DLD1 (cell line): Measurements from ENCODE around the gene HBS1L.
"Not testable (repeated sequence)": the region's sequence is repeated elsewhere in the genome, so short reads cannot be mapped to it uniquely, and the experiment has no call there.

Experiments used
- in situ Hi-C: cut with HindIII; loops from 2 replicates; pipeline ENCODE4 v1.10.0; 2017; ENCODE audit warnings: low sequenced_read_pairs

Gene HBS1L

DNA sequence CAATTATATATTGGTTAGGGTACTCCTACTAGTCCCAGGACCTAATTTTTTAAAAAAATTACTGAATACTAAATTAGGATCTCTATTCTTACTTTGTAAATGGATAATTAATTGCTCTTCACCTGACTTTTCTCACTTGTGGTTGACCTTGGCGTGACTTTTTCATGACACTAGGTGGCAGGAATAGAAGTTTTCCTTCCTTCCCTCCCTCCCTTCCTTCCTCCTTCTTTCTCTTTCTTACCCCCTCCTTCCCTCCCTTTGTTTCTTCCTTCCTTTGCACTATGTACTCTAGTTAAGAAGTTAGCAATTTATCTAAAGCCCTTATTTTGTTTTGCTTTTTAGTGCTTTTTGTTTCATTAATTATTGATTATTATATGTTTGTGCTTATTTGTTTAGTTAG lies 20.4 kb upstream of the HBS1L start:
- in situ Hi-C loops = no loop called here

DNA sequence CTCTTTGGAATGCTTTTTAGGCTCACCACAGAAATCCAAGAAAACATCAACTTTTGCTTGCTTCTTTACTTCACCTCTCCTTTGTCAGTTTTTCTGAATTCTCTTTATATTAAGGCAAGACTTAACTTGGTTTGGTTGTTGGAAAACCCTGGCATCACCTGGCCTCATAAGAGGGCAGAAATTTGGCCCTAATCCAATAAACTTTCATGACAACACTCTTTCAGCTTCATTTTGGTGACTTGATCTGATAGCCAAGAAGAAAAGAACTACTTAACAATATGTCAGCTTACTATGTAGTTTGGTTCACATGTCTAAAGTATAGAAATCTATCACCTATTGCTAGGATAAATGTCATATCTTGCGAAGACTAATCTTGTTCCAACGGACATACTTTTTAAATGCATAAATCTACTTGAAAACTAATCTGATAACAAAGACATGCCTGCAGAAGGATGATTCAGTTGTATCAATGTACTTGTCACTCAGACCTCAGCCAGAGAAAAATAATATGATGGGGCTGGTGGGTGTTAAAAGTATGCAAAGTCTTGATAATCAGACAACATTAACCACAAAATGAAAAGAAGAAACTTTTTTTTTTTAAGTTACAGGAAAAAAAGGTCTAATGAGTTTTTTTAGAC lies 19.3 kb upstream of the HBS1L start:
- in situ Hi-C loops = no loop called here

DNA sequence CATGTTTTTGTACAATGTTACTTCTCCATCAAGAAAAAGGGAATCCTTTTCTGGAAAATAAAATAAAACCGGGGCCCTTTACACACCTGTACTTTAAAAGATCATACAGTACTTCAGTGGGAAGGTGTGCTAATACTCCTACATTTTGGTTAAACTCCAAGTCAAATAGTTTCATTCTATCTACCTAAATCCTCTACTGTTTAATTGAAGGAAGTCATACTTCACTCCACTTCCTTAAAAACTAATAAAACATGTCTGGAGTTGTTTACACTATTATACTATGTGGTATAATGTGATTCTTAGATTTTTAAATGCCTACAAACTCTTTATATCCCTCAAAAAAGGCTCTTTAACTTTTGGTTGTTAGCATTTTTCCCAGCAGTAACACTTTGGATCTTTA lies 18.6 kb upstream of the HBS1L start:
- in situ Hi-C loops = no loop called here

DNA sequence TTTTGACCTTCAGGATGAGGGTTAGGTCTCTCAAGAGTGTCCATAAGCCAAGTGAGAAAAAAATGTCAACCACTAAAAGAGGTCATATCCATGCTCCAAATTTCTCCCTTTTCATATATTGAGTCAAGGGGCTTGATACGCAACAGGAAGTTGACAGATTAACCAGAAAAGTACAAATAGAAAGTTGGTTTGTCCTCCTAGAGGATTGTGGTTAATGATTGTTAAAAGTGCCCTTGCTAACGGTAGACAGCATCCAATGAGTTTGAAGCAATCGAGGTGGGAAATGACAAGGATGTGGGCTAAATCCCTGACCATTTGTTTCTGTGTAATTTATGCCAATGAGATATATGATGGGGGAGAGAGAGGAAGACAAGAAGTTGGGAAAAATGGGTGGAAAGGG lies 18.1 kb upstream of the HBS1L start:
- in situ Hi-C loops = no loop called here

DNA sequence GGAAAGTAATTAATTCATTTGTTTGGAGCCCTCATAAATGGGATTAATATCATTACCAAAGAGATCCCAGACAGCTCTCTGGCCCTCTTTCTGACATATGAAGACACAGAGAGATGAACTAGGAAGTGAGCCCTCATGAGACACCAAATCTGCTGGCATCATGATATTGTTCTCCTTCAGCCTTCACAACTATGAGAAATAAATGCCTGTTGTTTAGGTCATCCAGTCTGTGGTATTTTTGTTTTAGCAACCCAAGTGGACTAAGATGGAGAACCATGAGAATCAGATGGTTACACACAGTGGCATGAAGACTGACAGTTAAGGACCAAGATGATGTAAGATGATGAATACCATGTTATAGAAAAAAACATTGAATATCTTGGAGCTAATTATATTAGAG lies 16.9 kb upstream of the HBS1L start:
- in situ Hi-C loops = no loop called here

DNA sequence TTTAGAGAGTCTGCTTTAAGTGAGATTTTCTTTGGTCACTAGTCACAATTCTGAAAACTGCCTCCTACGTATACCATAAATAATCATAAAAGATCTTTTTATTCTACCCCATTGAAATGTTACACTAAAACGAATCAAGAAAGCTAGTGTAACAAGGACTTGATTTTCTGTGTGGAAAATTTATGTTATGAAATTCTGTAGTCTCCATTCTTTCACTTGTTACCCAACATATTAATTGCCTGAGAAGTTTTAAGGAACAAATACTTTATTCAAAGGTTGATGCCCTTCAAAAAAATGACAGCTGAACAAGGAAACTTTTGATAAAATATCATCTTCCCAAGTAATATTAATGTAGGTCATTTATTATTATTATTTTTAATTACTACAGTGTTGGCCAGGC lies 13.3 kb upstream of the HBS1L start:
- in situ Hi-C loops = no loop called here

DNA sequence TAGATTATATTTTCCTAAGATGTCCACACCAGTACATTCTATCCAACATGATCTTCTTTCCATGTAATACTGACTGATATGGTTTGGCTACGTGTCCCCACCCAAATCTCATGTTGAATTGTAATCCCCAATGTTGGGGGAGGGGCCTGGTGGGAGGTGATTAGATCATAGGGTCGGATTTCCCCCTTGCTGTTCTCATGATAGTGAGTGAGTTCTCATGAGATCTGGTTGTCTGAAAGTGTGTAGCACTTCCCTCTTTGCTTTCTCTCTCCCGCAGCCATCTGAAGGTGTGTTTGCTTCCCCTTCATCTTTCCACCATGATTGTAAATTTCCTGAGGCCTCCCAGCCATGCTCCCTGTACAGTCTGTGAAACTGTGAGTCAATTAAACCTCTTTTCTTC lies 12.2 kb upstream of the HBS1L start:
- in situ Hi-C loops = no loop called here

DNA sequence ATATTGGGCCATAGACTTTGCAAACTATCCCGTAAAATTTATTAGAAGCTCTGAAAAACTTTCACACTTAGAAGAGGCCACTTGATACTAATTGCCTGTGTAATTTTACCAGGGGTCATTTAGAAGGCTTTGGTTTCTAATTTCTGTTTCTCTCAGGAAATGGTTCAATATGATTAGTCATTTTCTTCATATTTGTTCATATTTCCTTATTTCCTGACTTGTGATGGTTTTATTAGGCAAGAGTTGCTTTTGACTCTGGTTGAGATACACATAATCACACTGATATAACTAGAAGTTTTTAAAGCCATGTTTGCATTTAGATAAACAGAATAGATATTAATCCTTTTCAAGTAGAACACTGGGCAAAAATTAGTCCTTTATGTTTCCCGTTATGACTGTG lies 11.8 kb upstream of the HBS1L start:
- in situ Hi-C loops = no loop called here

DNA sequence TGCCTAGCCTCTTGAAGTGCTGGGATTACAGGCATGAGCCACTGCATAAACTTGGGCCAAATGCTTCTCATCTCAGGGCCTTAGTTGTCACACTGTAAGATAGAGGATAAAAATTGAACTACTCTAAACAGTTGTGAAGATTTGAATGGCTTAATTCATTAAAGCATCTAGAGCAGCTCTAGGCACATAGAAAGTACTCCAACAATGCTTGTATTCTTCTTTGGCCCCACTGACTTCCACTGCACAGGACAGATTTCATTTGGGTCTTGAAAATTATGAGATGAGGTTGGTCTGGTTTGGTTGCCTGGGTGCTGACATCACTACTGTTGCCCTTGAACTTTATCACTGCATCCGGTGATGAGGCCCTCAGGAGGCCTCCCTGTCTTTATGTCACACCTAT lies 10.0 kb upstream of the HBS1L start:
- in situ Hi-C loops = no loop called here

DNA sequence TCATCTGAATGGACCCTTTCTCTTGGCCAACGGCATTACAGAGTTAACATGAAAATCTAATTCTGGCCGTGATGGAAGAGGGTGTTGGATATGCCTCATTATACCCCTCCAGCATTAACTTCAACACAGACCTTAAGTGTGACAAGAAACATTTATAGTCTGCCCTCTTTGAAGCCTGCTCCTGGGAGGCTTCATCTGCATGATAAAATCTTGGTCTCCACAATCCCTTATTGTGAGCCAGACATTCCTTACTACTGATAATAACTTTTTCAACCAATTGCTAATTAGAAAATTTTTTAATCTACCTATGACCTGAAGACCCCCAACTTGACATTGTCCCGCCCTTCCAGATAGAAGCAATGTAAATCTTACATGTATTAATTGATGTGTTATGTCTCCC lies 9.3 kb upstream of the HBS1L start:
- in situ Hi-C loops = no loop called here

DNA sequence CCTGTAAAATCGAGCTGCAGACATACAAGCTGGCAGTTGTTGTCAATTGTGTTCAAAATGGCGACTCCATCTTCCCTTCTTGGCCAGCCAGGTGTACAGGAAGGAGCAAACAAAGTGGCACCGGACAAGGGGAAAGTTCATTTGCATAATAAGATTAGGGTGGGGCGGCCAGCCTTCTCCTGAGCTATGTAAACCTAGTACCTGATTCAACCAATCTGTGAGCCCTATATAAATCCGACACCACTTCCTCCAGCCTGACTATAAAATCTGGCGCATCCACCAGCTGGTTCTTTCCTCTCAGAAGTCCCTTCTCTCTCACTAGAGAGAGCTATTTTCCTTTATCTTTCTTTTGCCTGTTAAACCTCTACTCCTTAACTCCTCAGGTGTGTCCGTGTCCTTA lies 8.1 kb upstream of the HBS1L start:
- in situ Hi-C loops = no loop called here

DNA sequence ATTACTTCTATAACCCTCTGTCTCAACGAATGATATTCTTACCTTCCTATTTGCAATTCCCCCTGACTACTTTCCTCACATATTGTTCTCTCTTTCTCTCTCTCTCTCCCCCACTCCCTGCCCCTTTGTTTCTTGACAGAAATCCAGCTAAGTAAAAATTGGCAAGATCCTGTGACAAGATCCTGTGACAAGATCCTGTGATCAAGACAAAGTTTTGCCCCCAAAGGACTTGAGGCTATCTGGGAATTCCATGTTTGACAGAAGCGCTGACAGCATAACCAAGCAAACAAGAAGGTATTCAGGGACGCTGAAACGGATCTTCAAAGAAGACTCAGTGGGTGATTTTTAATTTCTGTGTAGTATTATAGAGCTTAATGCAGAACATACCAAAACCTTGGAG lies 5.5 kb upstream of the HBS1L start:
- in situ Hi-C loops = no loop called here

DNA sequence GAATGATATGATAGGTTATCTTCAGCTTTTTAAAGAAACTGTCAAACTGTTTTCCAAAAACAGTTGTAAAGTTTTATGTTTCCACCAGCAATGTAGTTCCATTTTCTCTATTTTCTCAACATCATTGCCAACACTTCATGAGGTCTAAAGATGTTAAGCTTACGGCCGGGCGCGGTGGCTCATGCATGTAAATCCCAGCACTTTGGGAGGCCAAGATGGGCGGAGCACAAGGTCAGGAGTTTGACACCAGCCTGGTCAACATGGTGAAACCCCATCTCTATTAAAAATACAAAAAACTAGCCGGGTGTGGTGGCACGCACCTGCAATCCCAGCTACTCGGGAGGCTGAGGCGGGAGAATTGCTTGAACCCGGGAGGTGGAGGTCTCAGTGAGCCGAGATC lies 3.7 kb upstream of the HBS1L start:
- in situ Hi-C loops = not testable (repeated sequence)

DNA sequence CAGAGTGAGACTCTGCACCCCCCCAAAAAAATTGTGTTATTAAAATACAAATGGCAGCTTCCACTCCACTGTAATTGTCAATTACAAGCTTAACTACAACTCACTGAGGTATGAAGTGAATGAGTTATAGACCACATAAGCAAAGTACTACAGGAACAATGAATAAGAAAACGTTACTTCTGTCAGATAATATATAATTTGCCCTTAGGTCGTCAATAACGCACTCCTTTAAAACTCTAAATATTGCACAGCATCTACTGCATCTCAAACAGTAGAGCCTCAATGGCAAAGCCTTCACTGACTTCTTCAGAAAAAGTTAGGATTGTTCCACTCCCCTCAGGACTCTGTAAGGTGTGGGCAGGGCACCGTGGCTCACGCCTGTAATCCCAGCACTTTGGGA lies 2.0 kb upstream of the HBS1L start:
- in situ Hi-C loops = no loop called here

DNA sequence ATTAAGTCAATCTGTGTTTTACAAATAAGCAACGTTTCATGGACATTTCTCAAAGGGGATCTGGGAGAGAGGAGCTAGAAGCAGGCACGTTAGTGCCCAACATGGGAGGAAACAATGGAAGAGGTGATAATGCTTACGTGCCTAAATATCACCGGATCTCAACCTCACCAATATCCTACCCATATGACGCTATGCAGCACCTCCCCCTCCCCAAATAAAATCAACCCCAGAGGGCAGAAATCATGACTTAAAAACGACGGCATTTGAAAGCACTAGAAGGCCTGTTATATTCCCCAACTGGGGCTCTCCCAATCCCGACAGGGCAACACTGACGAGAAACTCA lies 425 bp downstream of the HBS1L start:
- in situ Hi-C loops = no loop called here

DNA sequence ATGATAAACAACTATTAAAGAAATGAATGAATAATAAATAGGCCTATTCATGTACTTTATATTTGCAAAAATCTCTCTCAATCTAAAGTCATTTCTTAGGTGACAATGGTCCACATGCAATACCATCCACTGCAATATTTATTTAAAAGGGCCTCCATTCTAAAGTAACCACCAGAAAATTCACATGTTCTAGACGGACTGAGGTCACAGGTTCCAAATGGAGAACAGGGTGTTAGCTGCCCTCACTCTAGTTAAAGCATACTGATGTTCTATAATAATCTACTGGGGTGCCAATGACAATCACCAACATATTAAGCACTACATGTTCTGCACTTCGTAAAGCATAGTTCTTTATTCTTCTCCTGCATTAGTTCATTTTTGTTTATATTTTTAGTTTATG lies 1.2 kb downstream of the HBS1L start:
- in situ Hi-C loops = no loop called here

DNA sequence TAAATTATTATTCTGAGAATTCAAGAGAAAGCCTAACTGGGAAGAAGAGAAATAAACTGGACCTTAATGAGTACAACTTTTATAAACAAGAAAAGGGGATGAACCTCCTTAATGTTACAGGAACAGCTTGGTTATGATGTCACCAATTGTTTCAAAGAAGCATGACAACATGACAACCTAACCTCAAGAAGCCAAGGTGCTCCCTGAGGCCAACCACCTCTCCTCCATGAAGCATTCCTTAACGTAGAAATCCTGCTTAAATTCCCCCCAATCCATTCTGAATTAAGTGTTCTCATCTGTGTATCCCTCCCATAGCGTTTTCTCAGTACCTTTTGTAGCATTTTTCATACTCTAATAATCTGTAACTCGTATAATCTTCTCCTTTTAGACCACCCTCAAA lies 1.7 kb downstream of the HBS1L start:
- in situ Hi-C loops = no loop called here

DNA sequence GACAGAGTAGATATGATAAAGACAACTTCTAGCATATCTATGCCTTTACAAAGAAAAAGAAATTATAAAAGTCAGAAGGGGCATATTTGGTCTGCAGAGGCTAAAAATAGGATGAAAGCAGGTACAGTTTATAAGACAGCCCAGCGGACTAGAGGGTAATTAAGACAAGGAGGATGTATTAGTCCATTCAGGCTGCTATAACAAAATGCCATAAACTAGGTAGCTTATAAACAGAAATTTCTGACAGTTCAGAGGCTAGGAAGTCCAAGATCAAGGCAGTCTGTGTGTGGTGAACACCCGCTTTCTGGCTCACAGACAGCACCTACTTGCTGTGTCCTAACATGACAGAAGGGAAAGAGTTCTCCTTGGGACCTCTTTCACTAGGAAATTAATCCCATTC lies 5.7 kb downstream of the HBS1L start:
- in situ Hi-C loops = no loop called here

DNA sequence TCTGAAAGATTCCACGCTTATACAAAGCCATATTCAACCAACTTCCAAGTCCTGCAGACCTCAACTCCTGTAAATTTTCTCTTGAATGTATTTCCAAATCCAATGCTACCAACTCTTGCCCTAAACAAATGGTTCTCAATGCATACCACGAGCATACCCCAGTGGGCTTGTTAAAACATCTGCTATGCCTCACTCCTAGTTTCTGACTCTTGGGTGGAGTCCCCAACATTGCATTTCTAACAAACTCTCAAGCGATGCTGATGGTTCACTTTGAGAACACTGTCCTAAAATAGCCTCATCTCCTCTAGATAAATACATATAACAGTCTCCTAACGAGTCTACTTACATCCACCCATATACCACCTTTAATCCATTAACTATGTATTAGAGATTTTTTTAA lies 7.3 kb downstream of the HBS1L start:
- in situ Hi-C loops = no loop called here

DNA sequence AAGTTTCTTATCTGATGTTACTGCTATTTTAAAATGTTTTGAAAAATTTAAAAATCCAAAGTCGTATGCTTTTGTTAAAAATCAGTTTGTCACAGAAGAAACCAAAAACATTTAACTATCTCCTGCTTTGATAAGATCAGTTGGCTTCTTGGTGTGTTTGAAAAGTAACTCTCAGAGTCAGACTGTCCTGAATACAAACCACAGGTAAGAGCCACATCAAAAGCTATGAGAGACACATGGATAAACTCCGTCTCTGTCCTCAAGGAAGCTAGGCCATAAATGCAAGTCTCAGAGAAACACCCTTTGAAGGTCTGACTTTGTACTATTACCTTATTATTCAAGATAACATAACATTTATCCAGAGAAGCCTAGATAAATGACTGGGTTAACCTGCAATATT lies 7.7 kb downstream of the HBS1L start:
- in situ Hi-C loops = no loop called here

DNA sequence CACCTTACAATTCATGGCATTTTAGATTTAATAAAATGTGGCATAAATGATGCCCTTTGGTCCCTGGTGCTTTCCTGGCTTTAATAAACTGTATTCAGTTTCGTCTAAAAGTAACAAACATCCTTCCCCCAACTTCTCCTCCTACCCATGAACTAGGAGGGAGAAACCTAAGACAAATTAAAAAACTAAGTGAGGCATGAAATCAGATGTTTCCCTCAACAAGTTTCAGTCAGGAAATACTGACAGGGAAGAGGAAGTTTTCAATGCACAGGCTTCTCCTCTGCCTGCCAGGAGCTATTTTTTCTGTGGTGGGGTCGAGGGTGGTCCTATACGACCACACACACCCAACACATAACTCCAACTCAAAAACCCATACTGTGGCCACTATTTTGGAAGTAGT lies 10.0 kb downstream of the HBS1L start:
- in situ Hi-C loops = no loop called here

DNA sequence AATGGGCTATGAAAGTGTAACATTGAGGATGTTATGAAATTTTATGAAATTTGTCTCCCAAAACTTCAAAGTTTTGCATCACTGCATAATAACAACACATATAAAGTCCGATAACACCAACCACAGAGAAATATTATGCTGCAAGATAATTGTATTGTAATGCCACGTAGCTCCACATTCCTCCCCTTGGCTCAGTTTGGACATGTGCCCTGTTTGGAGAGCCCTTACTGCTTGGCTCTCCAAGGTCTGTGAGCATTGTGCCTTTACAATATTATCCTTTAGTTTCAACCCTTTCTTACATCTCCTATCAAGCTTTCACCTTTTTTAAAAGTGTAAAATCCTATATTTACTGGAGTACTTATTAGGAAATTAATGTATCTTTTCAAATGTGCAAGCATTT lies 10.8 kb downstream of the HBS1L start:
- in situ Hi-C loops = no loop called here

DNA sequence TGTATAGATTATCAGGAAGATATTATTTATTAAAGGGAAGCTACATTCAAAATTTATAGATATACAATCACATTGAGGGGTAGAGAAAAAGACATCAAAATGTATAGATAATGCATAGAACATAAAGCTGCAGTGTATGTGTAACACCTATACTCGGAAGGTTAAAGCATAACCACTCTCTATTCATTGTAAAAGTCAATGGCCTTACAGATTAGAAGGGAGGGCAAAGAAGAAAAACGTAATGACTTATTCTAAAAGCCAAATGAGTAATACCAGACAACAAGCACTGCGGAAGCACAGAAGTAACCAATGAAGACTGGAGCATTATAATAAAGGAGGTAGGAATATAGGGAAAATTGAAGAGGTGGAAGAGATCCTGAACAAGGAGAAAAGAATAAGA lies 11.3 kb downstream of the HBS1L start:
- in situ Hi-C loops = no loop called here

DNA sequence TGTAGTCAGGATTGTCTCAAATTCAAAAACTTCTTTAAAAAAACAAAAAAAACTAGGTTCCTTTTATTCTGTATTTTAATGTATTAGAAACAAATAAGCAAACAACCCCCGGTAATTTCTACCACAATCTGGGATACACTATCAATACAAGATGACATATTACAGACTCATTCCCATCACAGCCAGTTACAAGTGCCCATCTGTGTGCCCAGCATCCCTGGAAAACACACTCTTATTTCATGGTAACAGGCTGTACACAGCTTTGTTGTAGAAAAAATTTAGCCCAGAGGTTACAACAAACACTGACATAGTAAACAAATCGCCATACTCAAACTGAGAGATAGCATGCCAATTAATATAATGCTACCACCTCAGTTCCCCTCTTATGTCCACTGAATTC lies 16.3 kb downstream of the HBS1L start:
- in situ Hi-C loops = no loop called here
